Naive thymus-derived CD4-positive, alpha-beta T cell (primary cell): Measurements from ENCODE around the gene ID2. TPM values are rescaled to one million over a fixed set of nuclear protein-coding genes. Genes with fewer than 3 reads are reported as not detected.
A peak's percentile ranks its signal among the peaks of the same experiment; 100 is the strongest.

ENCODE experiments used
- ATAC-seq: fragments of 150-1000 bp; cut with Tn5 transposase; 2 replicates; pipeline ENCODE4 v1.10.0; 2021; ENCODE audit warnings: mild to moderate bottlenecking, moderate library complexity
- CTCF ChIA-PET: fragments of 350-600 bp; sonication (Branson Sonifier 250); formaldehyde crosslinking; loops from one replicate; lab custom pipeline; 2021; ENCODE audit warnings: antibody characterized with exemption; lab: Charles Lee
- POLR2A ChIA-PET: fragments of 350-600 bp; sonication (Branson Sonifier 250); formaldehyde crosslinking; loops from one replicate; lab custom pipeline; 2021; ENCODE audit warnings: antibody characterized with exemption, inconsistent platforms; lab: Charles Lee
- DNase-seq, 9 donors: peaks; one replicate each; pipeline versions ENCODE4 v3.0.0 to v3.0.0-alpha.2; 2020 to 2022; ENCODE audit warnings: mixed read lengths in 1 of 9
- H3K27ac ChIP-seq: one replicate; pipeline ENCODE4 v1.7.0; 2013; ENCODE audit warnings: mild to moderate bottlenecking, low read depth, low read length, moderate library complexity
- H3K27me3 ChIP-seq, 2 donors: one replicate each; pipeline ENCODE4 v1.7.0; 2013; ENCODE audit warnings: low read length in 2 of 2, mild to moderate bottlenecking in 2 of 2, moderate library complexity in 2 of 2; ENCODE audit not compliant: control insufficient read depth in 2 of 2, insufficient read depth in 2 of 2
- H3K36me3 ChIP-seq, 3 experiments: 1 replicate in 2 of 3; 2 replicates in 1 of 3; pipeline ENCODE4 v1.7.0; 2013; ENCODE audit warnings: low read length in 3 of 3, mild to moderate bottlenecking in 3 of 3, moderate library complexity in 1 of 3; ENCODE audit not compliant: insufficient read depth in 3 of 3, control insufficient read depth in 2 of 3
- H3K4me1 ChIP-seq, 2 donors: one replicate each; pipeline ENCODE4 v1.7.0; 2013; ENCODE audit warnings: low read length in 2 of 2, mild to moderate bottlenecking in 2 of 2, moderate library complexity in 1 of 2; ENCODE audit not compliant: control insufficient read depth in 2 of 2, insufficient read depth in 2 of 2
- H3K4me3 ChIP-seq: 2 replicates; pipeline ENCODE4 v1.7.0; 2013; ENCODE audit warnings: mild to moderate bottlenecking, low read length
- H3K9me3 ChIP-seq, 3 experiments: 1 replicate in 2 of 3; 2 replicates in 1 of 3; pipeline ENCODE4 v1.7.0; 2013; ENCODE audit warnings: low read length in 3 of 3; ENCODE audit not compliant: control insufficient read depth in 2 of 3
- H3K27ac Mint-ChIP-seq, 9 donors: one replicate each; pipeline ENCODE4 v1.8.0; 2020 to 2022; ENCODE audit warnings: mixed read lengths in 9 of 9, mild to moderate bottlenecking in 8 of 9, moderate library complexity in 5 of 9, inconsistent platforms in 2 of 9
- H3K27me3 Mint-ChIP-seq, 5 donors: one replicate each; pipeline ENCODE4 v1.8.0; 2021 to 2022; ENCODE audit warnings: mixed read lengths in 5 of 5, mild to moderate bottlenecking in 1 of 5
- H3K36me3 Mint-ChIP-seq, 5 donors: one replicate each; pipeline ENCODE4 v1.8.0; 2020 to 2022; ENCODE audit warnings: mixed read lengths in 5 of 5, mild to moderate bottlenecking in 3 of 5, inconsistent platforms in 1 of 5
- H3K4me1 Mint-ChIP-seq, 7 donors: one replicate each; pipeline ENCODE4 v1.8.0; 2020 to 2022; ENCODE audit warnings: mixed read lengths in 7 of 7, mild to moderate bottlenecking in 3 of 7, inconsistent platforms in 1 of 7
- H3K4me3 Mint-ChIP-seq, 10 donors: one replicate each; pipeline ENCODE4 v1.8.0; 2020 to 2022; ENCODE audit warnings: mild to moderate bottlenecking in 10 of 10, mixed read lengths in 10 of 10, moderate library complexity in 6 of 10, inconsistent platforms in 2 of 10
- H3K9me3 Mint-ChIP-seq, 11 donors: one replicate each; pipeline ENCODE4 v1.8.0; 2020 to 2022; ENCODE audit warnings: mixed read lengths in 11 of 11, mild to moderate bottlenecking in 4 of 11, inconsistent platforms in 1 of 11, moderate library complexity in 1 of 11
- intact Hi-C, 2 donors: fragments of 100-400 bp; cut with micrococcal nuclease; formaldehyde crosslinking; loops; one replicate each; pipeline ENCODE4 v1.15.1; 2023
- polyA plus RNA-seq, 2 donors: library from polyadenylated mRNA; unstranded; fragments of 300-500 nt; fragmentation: Illumina TruSeq; gene quantifications; one replicate each; pipeline ENCODE4 v1.2.3, GENCODE V29; 2021
- total RNA-seq, 6 experiments: library from RNA in 5 of 6; stranded (reverse) in 5 of 6; gene quantifications; 1 replicate in 5 of 6; 2 replicates in 1 of 6; pipeline ENCODE4 v1.2.3 and lab custom pipeline; 2021 to 2026

The ID2 gene
- total and polyA plus RNA-seq, 7 experiments from 2014 or later, result 43.0 to 309 (median 177) TPM

- no peak overlapping the region for H3K4me3 Mint-ChIP-seq
- no peaks in the 10 kb centered on the region for H3K36me3 ChIP-seq
These were observed 23.6 kb upstream of the ID2 start for GRCh38 chr2:8658064-8658862.

GRCh38 chr2:8659092-8659734, 22.6 kb upstream of the ID2 start:
- DNase-seq (no peak), ATAC-seq (peak; percentile 63)
- POLR2A ChIA-PET, result no interaction called here

More at GRCh38 chr2:8658064-8658862, 23.6 kb upstream of the ID2 start:
- no peak overlapping the region for H3K27ac Mint-ChIP-seq
- DNase-seq (no peak), ATAC-seq (no peak)
- Histone ChIP-seq H3K9me3 (no peaks in the 10 kb centered on the region), H3K4me3 (no peak overlapping the region), H3K4me1 (no peaks in the 10 kb centered on the region), H3K27me3 (no peaks in the 10 kb centered on the region), H3K27ac (no peak overlapping the region)
- intact Hi-C loops, result no loop called here
- POLR2A ChIA-PET, result no interaction called here
- no peaks in the 10 kb centered on the region for H3K9me3 Mint-ChIP-seq
- H3K4me1 Mint-ChIP-seq, result peaks cover 7 to 21% (median 14%) of the 10 kb centered on the region in 7 donors
- CTCF ChIA-PET, result no interaction called here
- no peaks in the 10 kb centered on the region for H3K36me3 Mint-ChIP-seq
- H3K27me3 Mint-ChIP-seq, result peaks cover 0 to 50% (median 11%) of the 10 kb centered on the region in 5 donors

GRCh38 chr2:8659735-8660492, 21.9 kb upstream of the ID2 start:
- no peaks in the 10 kb centered on the region for H3K27me3 ChIP-seq
- Mint-ChIP-seq H3K27me3 (peaks cover 0 to 50% (median 11%) of the 10 kb centered on the region in 5 donors), H3K36me3 (no peaks in the 10 kb centered on the region), H3K4me3 (no peak overlapping the region), H3K27ac (no peak overlapping the region), H3K4me1 (peaks cover 7 to 36% (median 22%) of the 10 kb centered on the region in 7 donors), H3K9me3 (no peaks in the 10 kb centered on the region)
- ChIA-PET CTCF (no interaction called here), POLR2A (no interaction called here)
- no peak overlapping the region for H3K27ac ChIP-seq
- peaks cover 3 to 8% of the 10 kb centered on the region in 2 donors for H3K4me1 ChIP-seq
- intact Hi-C loops, result no loop called here
- H3K36me3 ChIP-seq, result no peaks in the 10 kb centered on the region
- H3K9me3 ChIP-seq, result no peaks in the 10 kb centered on the region
- no peak overlapping the region for H3K4me3 ChIP-seq
- no peak for ATAC-seq
- no peak for DNase-seq

More at GRCh38 chr2:8659092-8659734, 22.6 kb upstream of the ID2 start:
- intact Hi-C loops, result no loop called here
- Histone ChIP-seq H3K27me3 (no peaks in the 10 kb centered on the region), H3K4me3 (no peak overlapping the region), H3K9me3 (no peaks in the 10 kb centered on the region), H3K27ac (no peak overlapping the region), H3K36me3 (no peaks in the 10 kb centered on the region), H3K4me1 (peaks cover 0 to 4% of the 10 kb centered on the region in 2 donors)
- CTCF ChIA-PET, result no interaction called here
- Mint-ChIP-seq H3K27ac (no peak overlapping the region), H3K36me3 (no peaks in the 10 kb centered on the region), H3K27me3 (peaks cover 0 to 50% (median 11%) of the 10 kb centered on the region in 5 donors), H3K4me1 (peaks cover 7 to 29% (median 19%) of the 10 kb centered on the region in 7 donors), H3K4me3 (no peak overlapping the region), H3K9me3 (no peaks in the 10 kb centered on the region)

GRCh38 chr2:8661235-8661634, 20.6 kb upstream of the ID2 start:
- H3K27ac Mint-ChIP-seq, result no peak overlapping the region
- no peaks in the 10 kb centered on the region for H3K9me3 Mint-ChIP-seq
- POLR2A ChIA-PET, result no interaction called here
- peaks cover 7 to 43% (median 25%) of the 10 kb centered on the region in 7 donors for H3K4me1 Mint-ChIP-seq
- DNase-seq (no peak), ATAC-seq (no peak)
- no peak overlapping the region for H3K4me3 Mint-ChIP-seq
- Histone ChIP-seq H3K27ac (no peak overlapping the region), H3K9me3 (no peaks in the 10 kb centered on the region), H3K36me3 (no peaks in the 10 kb centered on the region), H3K4me3 (no peak overlapping the region), H3K27me3 (no peaks in the 10 kb centered on the region), H3K4me1 (peaks cover 3 to 13% of the 10 kb centered on the region in 2 donors)
- H3K36me3 Mint-ChIP-seq, result no peaks in the 10 kb centered on the region
- peaks cover 0 to 43% (median 11%) of the 10 kb centered on the region in 5 donors for H3K27me3 Mint-ChIP-seq
- intact Hi-C loops, result no loop called here
- CTCF ChIA-PET, result no interaction called here

- Histone ChIP-seq H3K36me3 (no peaks in the 10 kb centered on the region), H3K9me3 (no peaks in the 10 kb centered on the region), H3K4me1 (peaks cover 3 to 13% of the 10 kb centered on the region in 2 donors), H3K4me3 (no peak overlapping the region), H3K27ac (no peak overlapping the region), H3K27me3 (no peaks in the 10 kb centered on the region)
- intact Hi-C loops, result no loop called here
- no peak for ATAC-seq
- no peak overlapping the region for H3K27ac Mint-ChIP-seq
- no peak for DNase-seq
- no peak overlapping the region for H3K4me3 Mint-ChIP-seq
- CTCF ChIA-PET, result no interaction called here
- H3K36me3 Mint-ChIP-seq, result no peaks in the 10 kb centered on the region
- peaks cover 0 to 43% (median 11%) of the 10 kb centered on the region in 5 donors for H3K27me3 Mint-ChIP-seq
- H3K9me3 Mint-ChIP-seq, result no peaks in the 10 kb centered on the region
- POLR2A ChIA-PET, result no interaction called here
- H3K4me1 Mint-ChIP-seq, result peaks cover 7 to 43% (median 23%) of the 10 kb centered on the region in 7 donors
These were observed 20.1 kb upstream of the ID2 start for GRCh38 chr2:8661736-8662135.

- ChIA-PET CTCF (interaction anchor here (0.6 kb wide), 1 partner anchor 16 kb away, joined by 3 read pairs; no protein-coding TSS in a partner anchor), POLR2A (no interaction called here)
- no peak for DNase-seq
- Mint-ChIP-seq H3K27me3 (peaks cover 0 to 39% (median 11%) of the 10 kb centered on the region in 5 donors), H3K9me3 (no peaks in the 10 kb centered on the region), H3K36me3 (no peaks in the 10 kb centered on the region), H3K4me3 (peak overlapping the region in 1 of 10 donors; percentile 7), H3K27ac (peak overlapping the region in 1 of 9 donors; percentile 40), H3K4me1 (peaks cover 3 to 37% (median 21%) of the 10 kb centered on the region in 7 donors)
- H3K27me3 ChIP-seq, result no peaks in the 10 kb centered on the region
- H3K36me3 ChIP-seq, result no peaks in the 10 kb centered on the region
- intact Hi-C loops, result no loop called here
- H3K4me1 ChIP-seq, result peaks cover 3 to 13% of the 10 kb centered on the region in 2 donors
- H3K9me3 ChIP-seq, result no peaks in the 10 kb centered on the region
- H3K4me3 ChIP-seq, result no peak overlapping the region
- no peak for ATAC-seq
- H3K27ac ChIP-seq, result no peak overlapping the region
These were observed 19.5 kb upstream of the ID2 start for GRCh38 chr2:8662239-8662879.
